Right lobe of liver (tissue), 6 donors: ENCODE results near the gene CENPA. TPM values are rescaled to one million over a fixed set of nuclear protein-coding genes. Genes with fewer than 3 reads are reported as not detected.

Experiments used
- ATAC-seq, 4 donors: fragments of 200-7000 bp; cut with Tn5 transposase; one replicate each; pipeline ENCODE4 v1.9.1; 2020; ENCODE audit warnings: mild to moderate bottlenecking in 4 of 4, moderate library complexity in 4 of 4
- DNase-seq, 3 donors: peaks; one replicate each; pipeline ENCODE4 v3.0.0-alpha.2; 2020
- H3K27ac ChIP-seq, 3 donors: fragments of 200-600 bp; one replicate each; pipeline ENCODE4 v1.8.0; 2022
- H3K27me3 ChIP-seq, 2 donors: fragments of 200-600 bp; one replicate each; pipeline ENCODE4 v1.8.0; 2022
- H3K36me3 ChIP-seq, 4 donors: fragments of 200-600 bp; sonication (generic) in 1 of 4; one replicate each; pipeline versions ENCODE4 v1.5.1 to v1.8.0; 2017 to 2022; ENCODE audit warnings: control low read depth in 1 of 4
- H3K4me1 ChIP-seq, 4 donors: fragments of 200-600 bp; sonication (generic) in 1 of 4; one replicate each; pipeline versions ENCODE4 v1.5.1 to v1.8.0; 2017 to 2022; ENCODE audit warnings: control low read depth in 1 of 4
- H3K4me3 ChIP-seq, 3 donors: fragments of 200-600 bp; one replicate each; pipeline ENCODE4 v1.8.0; 2022
- H3K9me3 ChIP-seq, 4 donors: fragments of 200-600 bp; sonication (generic) in 1 of 4; one replicate each; pipeline versions ENCODE4 v1.5.1 to v1.8.0; 2017 to 2022; ENCODE audit warnings: control low read depth in 1 of 4
- POLR2A ChIP-seq: fragments of 450-650 bp; IDR thresholded peaks from one replicate; pipeline ENCODE4 v1.6.1; 2017; ENCODE audit warnings: antibody characterized with exemption, mild to moderate bottlenecking
- WGBS: methylation state at CpG from one replicate; pipeline ENCODE4 v1.1.6; 2018; ENCODE audit warnings: low coverage, low lambda C conversion rate; ENCODE audit not compliant: insufficient coverage; ENCODE audit errors: missing lambda C conversion rate; 5-methylcytosine and 5-hydroxymethylcytosine counted together
- intact Hi-C, 2 donors: fragments of 100-400 bp; cut with DNase I; formaldehyde crosslinking; loops; one replicate each; pipeline versions ENCODE4 v1.11.2 to v1.14.1; 2022
- total RNA-seq, 6 experiments: library from RNA; depleted of rRNA in 2 of 6; stranded (reverse); fragments of >200 nt in 2 of 6; fragmentation: NEBNext Ultra II Directional in 3 of 6; extraction: Animal tissue kit (Norgen Biotek cat#: 25700) in 3 of 6; gene quantifications; one replicate each; pipeline versions ENCODE4 v1.1.0 to v1.2.4, GENCODE V29; 2016 to 2023
- TF ChIP-seq, protein P1 (sequence below), 4 donors: fragments of 200-600 bp in 3 of 4; fragments of 450-650 bp in 1 of 4; IDR thresholded peaks; one replicate each; pipeline versions ENCODE4 v1.5.1 to v1.8.0; 2016 to 2022; ENCODE audit warnings: antibody characterized with exemption in 4 of 4, mild to moderate bottlenecking in 2 of 4
- donor health status: DM: no; HTN: yes; CAD: no.
- donor health status: DM: no; HTN: no; CAD: no.
- donor health status: DM: no; HTN: no; CAD: no.
- donor health status: DM: no; HTN: yes; CAD: no.
- donor health status: DM: no; HTN: yes; CAD: no.

The CENPA gene
- total RNA-seq, 6 experiments from 2014 or later, result 0.18 to 1.3 (median 0.56) TPM; not detected in 1

DNA sequence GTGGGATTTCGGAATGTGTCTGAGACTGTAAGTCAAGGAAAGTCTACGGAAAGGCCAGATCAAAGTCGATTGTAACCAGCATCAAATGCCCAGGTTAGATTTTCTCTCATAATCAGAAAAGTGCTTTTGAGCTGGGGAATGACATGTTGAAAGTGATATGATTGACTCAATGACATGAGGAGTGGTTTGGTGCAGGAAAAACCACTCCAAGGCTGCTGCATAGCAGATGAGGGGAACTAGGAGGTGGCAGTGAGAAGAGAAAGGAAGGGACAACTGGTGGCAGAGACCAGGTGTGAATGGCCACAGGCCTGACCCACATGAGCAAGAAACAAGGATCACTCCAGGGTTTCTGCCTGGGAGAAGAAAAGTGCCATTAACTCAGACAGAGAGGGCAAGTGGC, 20.9 kb upstream of the CENPA start:
- Histone ChIP-seq H3K4me3 (peak overlapping the region; percentile 75 to 92 (median 88)), H3K9me3 (no peaks in the 10 kb centered on the region), H3K27ac (peak overlapping the region; percentile 76 to 93 (median 84)), H3K27me3 (no peaks in the 10 kb centered on the region), H3K4me1 (peaks cover 0 to 43% (median 17%) of the 10 kb centered on the region in 4 donors), H3K36me3 (no peaks in the 10 kb centered on the region)
- ATAC-seq, result peak in 1 of 4 donors; percentile 7
- no peak for TF ChIP-seq POLR2A
- TF ChIP-seq, protein P1, sequence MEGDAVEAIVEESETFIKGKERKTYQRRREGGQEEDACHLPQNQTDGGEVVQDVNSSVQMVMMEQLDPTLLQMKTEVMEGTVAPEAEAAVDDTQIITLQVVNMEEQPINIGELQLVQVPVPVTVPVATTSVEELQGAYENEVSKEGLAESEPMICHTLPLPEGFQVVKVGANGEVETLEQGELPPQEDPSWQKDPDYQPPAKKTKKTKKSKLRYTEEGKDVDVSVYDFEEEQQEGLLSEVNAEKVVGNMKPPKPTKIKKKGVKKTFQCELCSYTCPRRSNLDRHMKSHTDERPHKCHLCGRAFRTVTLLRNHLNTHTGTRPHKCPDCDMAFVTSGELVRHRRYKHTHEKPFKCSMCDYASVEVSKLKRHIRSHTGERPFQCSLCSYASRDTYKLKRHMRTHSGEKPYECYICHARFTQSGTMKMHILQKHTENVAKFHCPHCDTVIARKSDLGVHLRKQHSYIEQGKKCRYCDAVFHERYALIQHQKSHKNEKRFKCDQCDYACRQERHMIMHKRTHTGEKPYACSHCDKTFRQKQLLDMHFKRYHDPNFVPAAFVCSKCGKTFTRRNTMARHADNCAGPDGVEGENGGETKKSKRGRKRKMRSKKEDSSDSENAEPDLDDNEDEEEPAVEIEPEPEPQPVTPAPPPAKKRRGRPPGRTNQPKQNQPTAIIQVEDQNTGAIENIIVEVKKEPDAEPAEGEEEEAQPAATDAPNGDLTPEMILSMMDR (IDR thresholded peaks at IDR 0.05), result no peak
- intact Hi-C loops, result no loop called here
- WGBS, result 19% methylated on average over 3 of the region's 3 CpGs
- no peak for DNase-seq

DNA sequence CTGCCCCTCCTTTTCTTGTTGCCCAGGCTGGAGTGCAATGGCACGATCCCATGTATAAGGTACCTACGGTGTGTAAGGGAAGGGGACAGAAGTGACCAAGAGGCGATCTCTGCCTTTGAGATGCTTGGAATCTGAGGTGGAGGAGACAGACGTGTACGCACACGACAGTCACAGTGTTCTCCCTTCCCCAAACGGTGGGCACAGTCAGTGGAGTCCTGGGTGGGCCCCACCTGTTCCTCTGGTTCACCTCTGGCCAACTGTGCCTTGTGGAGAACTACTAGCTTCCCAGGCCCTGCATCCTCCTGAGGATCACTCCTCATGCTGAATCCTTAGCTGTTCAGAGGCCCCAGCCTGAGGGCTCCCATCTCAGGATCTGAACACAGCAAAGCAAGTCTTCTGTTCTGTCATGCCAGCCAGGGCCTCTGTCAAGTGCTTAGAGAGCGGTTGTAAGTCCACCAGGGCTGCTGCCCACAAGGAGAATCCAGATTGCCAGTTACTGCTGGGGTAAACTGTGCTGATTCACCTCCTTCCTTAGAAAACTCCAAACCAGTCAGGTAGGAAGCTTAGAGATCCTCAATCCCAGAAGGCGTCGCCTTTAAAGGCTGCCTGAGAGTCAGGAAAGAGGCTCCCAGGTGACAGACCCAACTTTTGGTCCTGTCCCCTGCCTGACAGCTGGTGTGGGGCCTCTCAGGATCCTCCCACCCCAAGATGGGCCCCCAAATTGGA, 20.2 kb upstream of the CENPA start:
- intact Hi-C loops, result no loop called here
- peak overlapping the region; percentile 75 to 92 (median 88) for H3K4me3 ChIP-seq
- ATAC-seq, result no peak
- peaks cover 0 to 49% (median 22%) of the 10 kb centered on the region in 4 donors for H3K4me1 ChIP-seq
- no peaks in the 10 kb centered on the region for H3K9me3 ChIP-seq
- H3K27me3 ChIP-seq, result no peaks in the 10 kb centered on the region
- H3K36me3 ChIP-seq, result no peaks in the 10 kb centered on the region
- TF ChIP-seq, protein P1 (IDR thresholded peaks at IDR 0.05), result no peak
- no peak for TF ChIP-seq POLR2A
- 80% methylated on average over 1 of the region's 10 CpGs for WGBS
- DNase-seq, result no peak
- H3K27ac ChIP-seq, result peak overlapping the region in 1 of 3 donors; percentile 76

- no peak for TF ChIP-seq POLR2A
- TF ChIP-seq, protein P1 (IDR thresholded peaks at IDR 0.05), result no peak
- intact Hi-C loops, result no loop called here
- H3K4me1 ChIP-seq, result peaks cover 3 to 64% (median 35%) of the 10 kb centered on the region in 4 donors
- no peaks in the 10 kb centered on the region for H3K9me3 ChIP-seq
- DNase-seq (no peak), ATAC-seq (no peak)
- peak overlapping the region in 2 of 3 donors; percentile 45 to 72 for H3K27ac ChIP-seq
- no peak overlapping the region for H3K4me3 ChIP-seq
- H3K36me3 ChIP-seq, result no peaks in the 10 kb centered on the region
- H3K27me3 ChIP-seq, result no peaks in the 10 kb centered on the region
- 40% methylated on average over 1 of the region's 5 CpGs for whole genome bisulfite sequencing
These were observed 18.7 kb upstream of the CENPA start for GRCh38 chr2:26767129-26767528.

DNA sequence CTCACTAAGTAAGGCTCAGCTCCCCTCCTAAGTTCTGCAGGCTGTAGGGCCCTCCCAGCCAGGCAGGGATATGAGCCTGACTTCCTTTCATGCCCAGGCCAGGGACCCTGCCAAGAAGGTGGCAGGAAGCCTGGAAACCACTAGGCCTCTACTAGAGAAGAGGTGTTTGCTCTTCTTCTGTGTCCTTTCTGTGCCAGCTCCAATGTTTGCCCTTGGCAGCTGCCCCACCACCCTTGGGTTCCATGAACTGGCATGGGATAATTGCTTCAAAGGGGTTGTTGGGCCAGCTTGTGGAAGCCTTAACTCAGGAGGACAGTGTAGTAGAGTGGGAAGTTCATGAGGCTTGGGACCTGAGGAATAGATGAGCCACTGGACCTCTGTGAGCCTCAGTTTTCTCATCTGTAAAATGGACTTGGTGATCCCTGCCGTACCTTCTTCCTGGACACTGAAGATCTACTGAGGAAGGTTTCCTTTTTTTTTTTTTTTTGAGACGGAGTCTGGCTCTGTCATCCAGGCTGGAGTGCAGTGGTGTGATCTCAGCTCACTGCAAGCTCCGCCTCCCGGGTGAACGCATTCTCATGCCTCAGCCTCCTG, 17.9 kb upstream of the CENPA start:
- TF ChIP-seq, protein P1 (IDR thresholded peaks at IDR 0.05), result no peak
- no peak for TF ChIP-seq POLR2A
- DNase-seq (peak; percentile 62 to 91 (median 89)), ATAC-seq (peak; percentile 8 to 55 (median 31))
- Histone ChIP-seq H3K27ac (peak overlapping the region in 2 of 3 donors; percentile 45 to 72), H3K27me3 (no peaks in the 10 kb centered on the region), H3K9me3 (no peaks in the 10 kb centered on the region), H3K4me1 (peaks cover 3 to 72% (median 43%) of the 10 kb centered on the region in 4 donors), H3K36me3 (no peaks in the 10 kb centered on the region), H3K4me3 (no peak overlapping the region)
- 84% methylated on average over 3 of the region's 5 CpGs for WGBS
- intact Hi-C loops, result no loop called here
